ENCODE data around the gene FAM13C.

DNA sequence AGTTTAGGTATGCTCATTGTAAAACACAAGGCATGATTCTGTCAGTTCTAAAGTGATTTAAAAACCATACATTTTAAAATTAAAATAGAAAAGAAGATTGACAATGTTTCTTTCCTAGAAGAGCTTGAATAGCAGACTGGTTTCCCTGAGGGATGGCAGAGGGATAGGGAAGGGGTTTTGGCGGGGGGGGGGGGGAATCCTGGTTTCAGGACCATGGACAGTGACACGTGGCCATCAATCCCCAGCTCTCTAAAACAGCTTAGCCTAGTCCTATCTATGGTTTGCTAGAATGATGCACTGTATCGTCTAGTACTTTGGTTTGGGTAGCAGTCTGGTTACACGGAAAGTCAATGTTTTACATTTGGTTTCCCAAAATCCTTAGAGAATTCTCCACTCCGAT lies 97.2 kb downstream of the FAM13C start:
- TF ChIP-seq POLR2AphosphoS5 (IDR thresholded peaks at IDR 0.05), result no peak
- TF ChIP-seq, protein P1, sequence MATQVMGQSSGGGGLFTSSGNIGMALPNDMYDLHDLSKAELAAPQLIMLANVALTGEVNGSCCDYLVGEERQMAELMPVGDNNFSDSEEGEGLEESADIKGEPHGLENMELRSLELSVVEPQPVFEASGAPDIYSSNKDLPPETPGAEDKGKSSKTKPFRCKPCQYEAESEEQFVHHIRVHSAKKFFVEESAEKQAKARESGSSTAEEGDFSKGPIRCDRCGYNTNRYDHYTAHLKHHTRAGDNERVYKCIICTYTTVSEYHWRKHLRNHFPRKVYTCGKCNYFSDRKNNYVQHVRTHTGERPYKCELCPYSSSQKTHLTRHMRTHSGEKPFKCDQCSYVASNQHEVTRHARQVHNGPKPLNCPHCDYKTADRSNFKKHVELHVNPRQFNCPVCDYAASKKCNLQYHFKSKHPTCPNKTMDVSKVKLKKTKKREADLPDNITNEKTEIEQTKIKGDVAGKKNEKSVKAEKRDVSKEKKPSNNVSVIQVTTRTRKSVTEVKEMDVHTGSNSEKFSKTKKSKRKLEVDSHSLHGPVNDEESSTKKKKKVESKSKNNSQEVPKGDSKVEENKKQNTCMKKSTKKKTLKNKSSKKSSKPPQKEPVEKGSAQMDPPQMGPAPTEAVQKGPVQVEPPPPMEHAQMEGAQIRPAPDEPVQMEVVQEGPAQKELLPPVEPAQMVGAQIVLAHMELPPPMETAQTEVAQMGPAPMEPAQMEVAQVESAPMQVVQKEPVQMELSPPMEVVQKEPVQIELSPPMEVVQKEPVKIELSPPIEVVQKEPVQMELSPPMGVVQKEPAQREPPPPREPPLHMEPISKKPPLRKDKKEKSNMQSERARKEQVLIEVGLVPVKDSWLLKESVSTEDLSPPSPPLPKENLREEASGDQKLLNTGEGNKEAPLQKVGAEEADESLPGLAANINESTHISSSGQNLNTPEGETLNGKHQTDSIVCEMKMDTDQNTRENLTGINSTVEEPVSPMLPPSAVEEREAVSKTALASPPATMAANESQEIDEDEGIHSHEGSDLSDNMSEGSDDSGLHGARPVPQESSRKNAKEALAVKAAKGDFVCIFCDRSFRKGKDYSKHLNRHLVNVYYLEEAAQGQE (IDR thresholded peaks at IDR 0.05; ENCODE audit: borderline replicate concordance), result no peak
- TF ChIP-seq TAF1 (IDR thresholded peaks at IDR 0.05; ENCODE audit: low read depth), result no peak
- no peak for TF ChIP-seq EP300 (conservative IDR thresholded peaks at IDR 0.05; ENCODE audit: poor library complexity, severe bottlenecking)
- TF ChIP-seq, protein P2, sequence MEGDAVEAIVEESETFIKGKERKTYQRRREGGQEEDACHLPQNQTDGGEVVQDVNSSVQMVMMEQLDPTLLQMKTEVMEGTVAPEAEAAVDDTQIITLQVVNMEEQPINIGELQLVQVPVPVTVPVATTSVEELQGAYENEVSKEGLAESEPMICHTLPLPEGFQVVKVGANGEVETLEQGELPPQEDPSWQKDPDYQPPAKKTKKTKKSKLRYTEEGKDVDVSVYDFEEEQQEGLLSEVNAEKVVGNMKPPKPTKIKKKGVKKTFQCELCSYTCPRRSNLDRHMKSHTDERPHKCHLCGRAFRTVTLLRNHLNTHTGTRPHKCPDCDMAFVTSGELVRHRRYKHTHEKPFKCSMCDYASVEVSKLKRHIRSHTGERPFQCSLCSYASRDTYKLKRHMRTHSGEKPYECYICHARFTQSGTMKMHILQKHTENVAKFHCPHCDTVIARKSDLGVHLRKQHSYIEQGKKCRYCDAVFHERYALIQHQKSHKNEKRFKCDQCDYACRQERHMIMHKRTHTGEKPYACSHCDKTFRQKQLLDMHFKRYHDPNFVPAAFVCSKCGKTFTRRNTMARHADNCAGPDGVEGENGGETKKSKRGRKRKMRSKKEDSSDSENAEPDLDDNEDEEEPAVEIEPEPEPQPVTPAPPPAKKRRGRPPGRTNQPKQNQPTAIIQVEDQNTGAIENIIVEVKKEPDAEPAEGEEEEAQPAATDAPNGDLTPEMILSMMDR (IDR thresholded peaks at IDR 0.05; ENCODE audit: poor library complexity, severe bottlenecking), result no peak
- no peak for TF ChIP-seq RAD21 (conservative IDR thresholded peaks at IDR 0.05)

All from neural cell (in vitro differentiated cells).